DND-41 (cell line): Measurements from ENCODE around the gene CITED1.

Experiments
- ATAC-seq: fragments of 200-7000 bp; cut with Tn5 transposase; 3 replicates; pipeline ENCODE4 v1.9.1; 2021; ENCODE audit warnings: low read depth; ENCODE audit not compliant: insufficient read depth
- DNase-seq: peaks from one replicate; pipeline ENCODE4 v3.0.0-alpha.2; 2020
- H2AFZ ChIP-seq: 2 replicates; pipeline ENCODE4 v1.6.0; 2012; ENCODE audit warnings: low read depth, low read length
- H3K27ac ChIP-seq: 2 replicates; pipeline ENCODE4 v1.5.1; 2012; ENCODE audit warnings: low read length, inconsistent platforms
- H3K27me3 ChIP-seq: fragments of 200-600 bp; sonication (generic); 2 replicates; pipeline ENCODE4 v1.6.0; 2012; ENCODE audit warnings: low read length, mild to moderate bottlenecking, inconsistent platforms; ENCODE audit not compliant: insufficient read depth, poor library complexity
- H3K36me3 ChIP-seq: 2 replicates; pipeline ENCODE4 v1.5.1; 2012; ENCODE audit warnings: low read length, inconsistent platforms; ENCODE audit not compliant: insufficient read depth
- H3K4me1 ChIP-seq: 2 replicates; pipeline ENCODE4 v1.5.1; 2012; ENCODE audit warnings: mild to moderate bottlenecking, low read length; ENCODE audit not compliant: insufficient read depth
- H3K4me2 ChIP-seq: 2 replicates; pipeline ENCODE4 v1.6.0; 2012; ENCODE audit warnings: mild to moderate bottlenecking, moderate library complexity, low read length, inconsistent platforms; ENCODE audit not compliant: insufficient read depth
- H3K4me3 ChIP-seq, 2 experiments: fragments of 200-600 bp in 1 of 2; shearing (Covaris generic) in 1 of 2; 2 replicates each; pipeline ENCODE4 v1.5.1; 2012 to 2016; ENCODE audit warnings: inconsistent platforms in 2 of 2, low read length in 2 of 2, mild to moderate bottlenecking in 2 of 2, low read depth in 1 of 2, moderate library complexity in 1 of 2
- H3K79me2 ChIP-seq: 2 replicates; pipeline ENCODE4 v1.6.0; 2012; ENCODE audit warnings: low read length, inconsistent platforms; ENCODE audit not compliant: insufficient read depth
- H3K9ac ChIP-seq: 2 replicates; pipeline ENCODE4 v1.6.0; 2012; ENCODE audit warnings: low read depth, mild to moderate bottlenecking, inconsistent platforms, low read length, moderate library complexity
- H3K9me3 ChIP-seq: 2 replicates; pipeline ENCODE4 v1.5.1; 2012; ENCODE audit warnings: low read length, moderate library complexity, mild to moderate bottlenecking, inconsistent platforms; ENCODE audit not compliant: insufficient read depth, severe bottlenecking
- H4K20me1 ChIP-seq: 2 replicates; pipeline ENCODE4 v1.6.0; 2012; ENCODE audit warnings: low read length; ENCODE audit not compliant: insufficient read depth
- EZH2 ChIP-seq: IDR thresholded peaks from 3 replicates; pipeline ENCODE4 v1.6.1; 2012; ENCODE audit warnings: borderline replicate concordance, low read depth, mild to moderate bottlenecking, moderate library complexity, low read length, inconsistent platforms; ENCODE audit not compliant: severe bottlenecking
- TF ChIP-seq, protein P1 (sequence below): IDR thresholded peaks from 2 replicates; pipeline ENCODE4 v1.5.1; 2012; ENCODE audit warnings: borderline replicate concordance, low read length, moderate library complexity, mild to moderate bottlenecking; ENCODE audit not compliant: poor library complexity, severe bottlenecking; ENCODE audit errors: extremely low read depth

Gene CITED1

DNA sequence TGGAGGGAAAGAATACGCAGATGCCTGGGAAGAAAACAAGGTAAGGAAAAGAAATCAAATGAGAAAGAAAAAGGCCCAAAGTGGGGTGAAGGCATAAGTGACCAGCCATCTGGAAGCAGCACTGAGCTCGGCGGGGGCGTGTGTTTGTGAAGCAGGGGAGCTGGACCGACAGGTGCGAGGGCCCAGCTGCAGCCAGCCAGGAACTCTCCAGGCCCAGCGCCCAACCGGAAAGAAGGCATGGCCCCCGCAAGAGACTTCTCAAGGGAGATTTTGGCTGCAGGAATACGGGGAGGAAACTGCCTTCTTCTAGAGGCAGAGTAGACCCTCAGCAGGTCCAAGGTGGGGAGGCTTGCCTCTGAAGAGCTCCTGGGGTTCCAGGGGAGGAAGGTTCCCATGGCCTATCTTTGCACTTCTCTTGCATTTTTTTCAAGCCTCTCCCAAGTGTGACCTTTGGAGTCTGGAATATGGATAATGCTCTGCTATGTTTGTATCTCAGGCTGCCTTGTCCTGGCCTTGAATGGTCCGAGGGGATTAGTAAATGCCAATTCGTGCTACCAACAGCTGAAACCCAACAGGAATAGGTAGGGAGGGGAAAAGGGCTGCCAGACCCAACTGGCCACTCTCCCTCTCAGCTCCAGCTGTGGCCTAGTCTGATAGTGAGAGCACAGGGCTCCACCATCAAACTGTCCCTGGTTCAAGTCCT, 10.8 kb upstream of the CITED1 start:
- H3K27me3 ChIP-seq = no peaks in the 10 kb centered on the region
- no peak overlapping the region for H3K4me3 ChIP-seq
- no peaks in the 10 kb centered on the region for H3K4me1 ChIP-seq
- ATAC-seq = no peak
- no peak for DNase-seq
- H3K4me2 ChIP-seq = no peak overlapping the region
- H3K79me2 ChIP-seq = no peaks in the 10 kb centered on the region
- TF ChIP-seq, protein P1, sequence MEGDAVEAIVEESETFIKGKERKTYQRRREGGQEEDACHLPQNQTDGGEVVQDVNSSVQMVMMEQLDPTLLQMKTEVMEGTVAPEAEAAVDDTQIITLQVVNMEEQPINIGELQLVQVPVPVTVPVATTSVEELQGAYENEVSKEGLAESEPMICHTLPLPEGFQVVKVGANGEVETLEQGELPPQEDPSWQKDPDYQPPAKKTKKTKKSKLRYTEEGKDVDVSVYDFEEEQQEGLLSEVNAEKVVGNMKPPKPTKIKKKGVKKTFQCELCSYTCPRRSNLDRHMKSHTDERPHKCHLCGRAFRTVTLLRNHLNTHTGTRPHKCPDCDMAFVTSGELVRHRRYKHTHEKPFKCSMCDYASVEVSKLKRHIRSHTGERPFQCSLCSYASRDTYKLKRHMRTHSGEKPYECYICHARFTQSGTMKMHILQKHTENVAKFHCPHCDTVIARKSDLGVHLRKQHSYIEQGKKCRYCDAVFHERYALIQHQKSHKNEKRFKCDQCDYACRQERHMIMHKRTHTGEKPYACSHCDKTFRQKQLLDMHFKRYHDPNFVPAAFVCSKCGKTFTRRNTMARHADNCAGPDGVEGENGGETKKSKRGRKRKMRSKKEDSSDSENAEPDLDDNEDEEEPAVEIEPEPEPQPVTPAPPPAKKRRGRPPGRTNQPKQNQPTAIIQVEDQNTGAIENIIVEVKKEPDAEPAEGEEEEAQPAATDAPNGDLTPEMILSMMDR = no peak
- TF ChIP-seq EZH2 = no peak
- no peak overlapping the region for H3K27ac ChIP-seq
- no peaks in the 10 kb centered on the region for H4K20me1 ChIP-seq
- no peak overlapping the region for H2AFZ ChIP-seq
- H3K36me3 ChIP-seq = no peaks in the 10 kb centered on the region
- no peak overlapping the region for H3K9ac ChIP-seq
- no peaks in the 10 kb centered on the region for H3K9me3 ChIP-seq

DNA sequence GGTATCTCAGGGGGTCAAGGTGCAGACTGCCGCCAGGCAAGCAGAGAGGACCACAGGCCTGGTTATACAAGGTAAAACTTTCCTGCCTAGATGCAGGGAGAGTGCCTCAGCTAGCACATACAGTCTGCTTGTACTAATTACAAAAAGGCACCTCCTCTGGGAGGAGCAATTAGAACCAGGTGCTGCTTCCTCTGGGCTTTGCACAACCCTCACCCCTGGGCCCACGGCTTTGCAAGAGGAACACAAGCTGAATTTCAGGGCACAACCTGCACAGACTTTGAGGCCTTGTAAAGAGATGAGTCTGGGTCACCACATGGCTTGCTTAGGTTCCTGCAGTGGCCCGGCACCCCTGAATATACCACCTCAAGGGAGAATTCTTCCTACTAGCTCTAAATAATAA, 9.2 kb upstream of the CITED1 start:
- H3K9ac ChIP-seq = no peak overlapping the region
- no peak for ATAC-seq
- H3K36me3 ChIP-seq = no peaks in the 10 kb centered on the region
- TF ChIP-seq, protein P1 = no peak
- no peak for TF ChIP-seq EZH2
- no peaks in the 10 kb centered on the region for H3K9me3 ChIP-seq
- no peaks in the 10 kb centered on the region for H3K79me2 ChIP-seq
- H2AFZ ChIP-seq = no peak overlapping the region
- no peak overlapping the region for H3K4me3 ChIP-seq
- no peaks in the 10 kb centered on the region for H4K20me1 ChIP-seq
- no peaks in the 10 kb centered on the region for H3K4me1 ChIP-seq
- no peak overlapping the region for H3K27ac ChIP-seq
- no peaks in the 10 kb centered on the region for H3K27me3 ChIP-seq
- DNase-seq = no peak
- H3K4me2 ChIP-seq = no peak overlapping the region

DNA sequence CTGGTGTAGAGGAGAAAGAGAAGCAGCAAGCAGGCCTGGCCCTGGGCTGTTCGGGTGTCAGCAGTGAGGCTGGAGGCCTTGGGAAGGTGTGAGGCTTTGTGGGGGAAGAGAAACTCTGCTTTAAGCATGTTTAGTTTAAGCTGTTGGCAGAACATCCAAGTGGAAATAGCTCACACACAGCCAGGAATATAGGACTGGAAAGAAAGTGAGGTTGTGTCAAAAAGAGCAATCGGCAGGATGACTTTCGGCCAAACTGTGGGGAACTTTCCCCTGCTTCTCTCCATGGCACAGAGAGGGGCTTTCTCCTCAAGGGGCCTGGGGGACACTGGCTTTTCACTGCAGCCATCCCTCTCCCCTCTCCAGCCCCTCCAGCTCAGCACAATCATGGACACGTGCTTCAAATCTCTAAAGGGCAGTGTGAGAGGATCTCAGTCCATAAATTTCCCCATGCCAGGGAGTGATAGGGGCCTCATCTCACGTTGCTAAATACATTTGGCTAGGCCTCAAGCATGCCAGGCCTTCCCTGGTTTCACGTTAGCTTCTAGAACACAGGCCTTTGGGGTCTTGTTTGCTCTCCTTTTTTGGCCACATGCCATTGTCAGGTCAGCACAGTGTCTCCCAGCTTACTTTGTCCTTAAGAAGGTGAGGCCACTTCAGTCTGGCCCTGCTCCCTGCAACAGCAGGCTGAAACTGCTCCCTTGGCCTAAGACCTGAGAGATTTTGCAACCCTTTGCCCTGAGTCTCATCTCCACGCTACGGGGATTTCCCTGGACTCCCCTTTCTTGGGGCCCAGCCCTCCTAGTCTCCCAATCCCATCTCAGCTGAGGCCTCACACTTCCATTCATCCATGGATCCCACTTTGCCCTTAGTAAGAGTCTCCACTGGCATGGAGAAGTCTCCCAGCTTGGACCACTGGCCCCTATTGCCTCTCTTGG, 8.3 kb upstream of the CITED1 start:
- H3K27ac ChIP-seq = no peak overlapping the region
- H3K9ac ChIP-seq = no peak overlapping the region
- no peaks in the 10 kb centered on the region for H3K9me3 ChIP-seq
- H3K79me2 ChIP-seq = no peaks in the 10 kb centered on the region
- no peaks in the 10 kb centered on the region for H3K4me1 ChIP-seq
- H4K20me1 ChIP-seq = no peaks in the 10 kb centered on the region
- DNase-seq = no peak
- H3K4me3 ChIP-seq = no peak overlapping the region
- no peak overlapping the region for H2AFZ ChIP-seq
- ATAC-seq = no peak
- H3K4me2 ChIP-seq = no peak overlapping the region
- TF ChIP-seq, protein P1 = no peak
- no peak for TF ChIP-seq EZH2
- H3K27me3 ChIP-seq = peaks cover 3% of the 10 kb centered on the region
- no peaks in the 10 kb centered on the region for H3K36me3 ChIP-seq
